Thoracic aorta (tissue), 2 donors: ENCODE results near the gene ETFA. TPM values are rescaled to one million over a fixed set of nuclear protein-coding genes. Genes with fewer than 3 reads are reported as not detected.

Source experiments
- ATAC-seq: fragments of 150-250 bp; one replicate; pipeline ENCODE4 v1.8.0; 2017; ENCODE audit warnings: low read depth; ENCODE audit not compliant: insufficient number of reproducible peaks, low FRiP score
- DNase-seq: peaks from one replicate; pipeline ENCODE4 v3.0.0-alpha.2; 2020; ENCODE audit warnings: low spot score
- H3K27ac ChIP-seq, 2 donors: fragments of 200-600 bp; sonication (generic); 1 replicate in 1 of 2; 2 replicates in 1 of 2; pipeline ENCODE4 v1.5.1; 2016; ENCODE audit warnings: mild to moderate bottlenecking in 2 of 2, moderate library complexity in 2 of 2
- H3K27me3 ChIP-seq: fragments of 200-600 bp; sonication (generic); replicated peaks from 2 replicates; pipeline ENCODE4 v1.6.0; 2016; ENCODE audit warnings: mild to moderate bottlenecking; ENCODE audit not compliant: insufficient read depth
- H3K36me3 ChIP-seq: fragments of 200-600 bp; sonication (generic); one replicate; pipeline ENCODE4 v1.5.1; 2016
- H3K4me1 ChIP-seq, 2 donors: fragments of 200-600 bp; sonication (generic); 1 replicate in 1 of 2; 2 replicates in 1 of 2; pipeline versions ENCODE4 v1.5.1 to v1.6.0; 2016; ENCODE audit warnings: low read depth in 2 of 2, mild to moderate bottlenecking in 1 of 2; ENCODE audit not compliant: control insufficient read depth in 1 of 2
- H3K4me3 ChIP-seq: fragments of 200-600 bp; sonication (generic); 2 replicates; pipeline ENCODE4 v1.5.1; 2016; ENCODE audit warnings: mild to moderate bottlenecking
- H3K9me3 ChIP-seq: fragments of 200-600 bp; sonication (generic); 2 replicates; pipeline ENCODE4 v1.5.1; 2016
- total RNA-seq, 2 donors: library from RNA; depleted of rRNA; stranded (reverse); fragments of >200 nt; gene quantifications; one replicate each; pipeline versions ENCODE4 v1.1.0 to v1.2.3, GENCODE V29; 2016
- TF ChIP-seq, protein P1 (sequence below): fragments of 200-600 bp; sonication (generic); IDR thresholded peaks from one replicate; pipeline ENCODE4 v1.5.1; 2019; ENCODE audit warnings: antibody characterized with exemption

Gene ETFA
- total RNA-seq, 2 donors from 2014 or later, result 56.9 to 57.1 TPM

DNA sequence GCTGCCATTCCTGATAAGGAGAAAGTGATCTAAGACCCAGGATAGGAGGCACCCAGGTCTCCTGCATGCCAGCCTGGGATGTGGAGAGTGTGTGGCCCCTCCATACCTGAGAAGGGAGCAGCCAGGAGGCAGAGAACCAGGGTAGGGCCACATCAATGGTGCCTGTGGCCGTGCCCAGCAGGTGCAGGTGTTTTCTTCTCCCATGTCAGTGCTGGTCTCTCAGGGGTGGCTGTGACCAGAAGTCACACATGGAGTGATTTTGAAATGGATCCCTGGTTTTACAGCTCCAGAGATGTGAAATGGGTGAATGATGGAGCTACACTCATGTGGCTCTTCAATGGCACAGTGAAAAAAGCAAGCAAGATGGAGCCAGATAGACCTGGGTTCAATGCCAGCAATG is 22.0 kb upstream of the ETFA start:
- Histone ChIP-seq H3K36me3 (no peaks in the 10 kb centered on the region), H3K27ac (no peak overlapping the region), H3K4me1 (peaks cover 0 to 17% of the 10 kb centered on the region in 2 donors), H3K9me3 (no peaks in the 10 kb centered on the region), H3K27me3 (peaks cover 29% of the 10 kb centered on the region), H3K4me3 (no peak overlapping the region)
- no peak for DNase-seq
- ATAC-seq, result no peak
- TF ChIP-seq, protein P1, sequence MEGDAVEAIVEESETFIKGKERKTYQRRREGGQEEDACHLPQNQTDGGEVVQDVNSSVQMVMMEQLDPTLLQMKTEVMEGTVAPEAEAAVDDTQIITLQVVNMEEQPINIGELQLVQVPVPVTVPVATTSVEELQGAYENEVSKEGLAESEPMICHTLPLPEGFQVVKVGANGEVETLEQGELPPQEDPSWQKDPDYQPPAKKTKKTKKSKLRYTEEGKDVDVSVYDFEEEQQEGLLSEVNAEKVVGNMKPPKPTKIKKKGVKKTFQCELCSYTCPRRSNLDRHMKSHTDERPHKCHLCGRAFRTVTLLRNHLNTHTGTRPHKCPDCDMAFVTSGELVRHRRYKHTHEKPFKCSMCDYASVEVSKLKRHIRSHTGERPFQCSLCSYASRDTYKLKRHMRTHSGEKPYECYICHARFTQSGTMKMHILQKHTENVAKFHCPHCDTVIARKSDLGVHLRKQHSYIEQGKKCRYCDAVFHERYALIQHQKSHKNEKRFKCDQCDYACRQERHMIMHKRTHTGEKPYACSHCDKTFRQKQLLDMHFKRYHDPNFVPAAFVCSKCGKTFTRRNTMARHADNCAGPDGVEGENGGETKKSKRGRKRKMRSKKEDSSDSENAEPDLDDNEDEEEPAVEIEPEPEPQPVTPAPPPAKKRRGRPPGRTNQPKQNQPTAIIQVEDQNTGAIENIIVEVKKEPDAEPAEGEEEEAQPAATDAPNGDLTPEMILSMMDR, result no peak

DNA sequence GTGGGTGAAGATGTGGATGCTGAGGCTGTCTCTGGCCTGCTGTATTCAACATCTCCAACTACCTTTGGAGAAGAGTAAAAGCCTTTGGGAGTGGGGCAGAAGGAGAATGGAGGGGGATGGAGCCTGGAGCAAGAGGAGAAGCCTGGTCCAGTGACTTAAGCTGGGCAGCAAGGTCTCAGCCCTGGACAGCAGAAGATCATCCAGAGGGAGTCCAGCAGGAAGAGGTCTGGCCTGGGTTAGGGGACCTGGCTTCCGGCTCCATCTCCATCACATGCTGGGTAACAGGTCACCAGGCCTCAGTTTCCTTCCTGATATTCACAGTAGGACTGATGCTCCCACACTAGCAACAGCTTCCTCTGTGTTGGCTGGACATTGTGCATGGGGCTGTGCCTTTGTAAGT is 21.5 kb upstream of the ETFA start:
- DNase-seq, result no peak

DNA sequence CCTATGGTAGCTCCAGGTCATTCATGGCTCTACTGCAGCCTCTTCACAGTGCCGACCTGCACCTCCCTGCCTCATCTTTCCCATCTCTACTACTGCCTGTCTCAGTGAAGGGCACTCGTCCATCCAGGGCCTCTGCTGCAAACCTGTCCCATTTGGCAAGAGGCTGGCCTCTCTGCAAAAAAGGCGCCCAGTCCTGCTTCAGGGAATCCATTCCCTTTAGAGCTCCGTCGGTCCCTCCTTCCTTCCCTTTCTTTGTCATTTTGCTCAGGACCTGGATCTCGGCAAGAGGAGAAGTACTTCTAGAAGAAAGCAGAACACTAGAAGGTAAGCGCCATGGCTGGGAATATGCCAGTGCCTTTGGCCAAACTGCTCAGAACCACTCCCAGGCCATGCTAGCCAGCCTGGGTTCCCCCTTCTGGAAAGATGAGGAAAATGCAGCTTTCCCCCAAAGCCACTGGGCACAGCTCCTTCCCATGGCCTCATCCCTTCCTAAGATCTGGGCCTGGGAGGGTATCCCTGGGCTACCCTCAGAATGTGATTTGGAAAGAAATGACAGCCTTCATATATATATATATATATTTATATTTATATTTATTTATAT is 18.9 kb upstream of the ETFA start:
- Histone ChIP-seq H3K27ac (no peak overlapping the region), H3K36me3 (no peaks in the 10 kb centered on the region), H3K9me3 (no peaks in the 10 kb centered on the region), H3K27me3 (peaks cover 5% of the 10 kb centered on the region), H3K4me1 (no peaks in the 10 kb centered on the region), H3K4me3 (no peak overlapping the region)
- no peak for DNase-seq
- no peak for ATAC-seq
- TF ChIP-seq, protein P1, result peak; percentile 53

More for the DNA sequence above, 21.5 kb upstream of the ETFA start:
- Histone ChIP-seq H3K9me3 (no peaks in the 10 kb centered on the region), H3K27ac (no peak overlapping the region), H3K4me3 (no peak overlapping the region), H3K36me3 (no peaks in the 10 kb centered on the region), H3K4me1 (peaks cover 0 to 12% of the 10 kb centered on the region in 2 donors), H3K27me3 (peaks cover 24% of the 10 kb centered on the region)
- ATAC-seq, result no peak
- TF ChIP-seq, protein P1, result no peak

DNA sequence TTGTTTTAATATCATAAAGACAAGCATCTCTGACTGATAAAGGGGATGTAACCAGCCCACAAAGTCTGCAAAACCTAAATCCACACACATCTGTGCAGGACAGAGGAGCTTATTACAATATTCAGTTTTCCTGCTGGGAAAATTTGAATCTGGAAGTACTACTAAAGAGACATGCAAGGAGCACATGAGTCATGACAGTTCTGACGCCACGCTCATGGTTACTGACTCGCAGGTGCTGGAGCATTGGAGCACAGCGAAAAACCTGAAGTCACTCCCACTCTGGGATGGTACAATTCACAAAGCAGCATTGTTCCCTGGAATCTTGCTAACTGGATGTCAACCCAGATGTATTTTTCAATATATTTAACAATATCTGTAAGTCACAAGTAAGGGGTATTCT is 17.7 kb upstream of the ETFA start:
- Histone ChIP-seq H3K27ac (no peak overlapping the region), H3K9me3 (no peaks in the 10 kb centered on the region), H3K4me3 (no peak overlapping the region), H3K36me3 (no peaks in the 10 kb centered on the region), H3K4me1 (no peaks in the 10 kb centered on the region), H3K27me3 (no peaks in the 10 kb centered on the region)
- ATAC-seq (no peak), DNase-seq (no peak)
- TF ChIP-seq, protein P1, result no peak

DNA sequence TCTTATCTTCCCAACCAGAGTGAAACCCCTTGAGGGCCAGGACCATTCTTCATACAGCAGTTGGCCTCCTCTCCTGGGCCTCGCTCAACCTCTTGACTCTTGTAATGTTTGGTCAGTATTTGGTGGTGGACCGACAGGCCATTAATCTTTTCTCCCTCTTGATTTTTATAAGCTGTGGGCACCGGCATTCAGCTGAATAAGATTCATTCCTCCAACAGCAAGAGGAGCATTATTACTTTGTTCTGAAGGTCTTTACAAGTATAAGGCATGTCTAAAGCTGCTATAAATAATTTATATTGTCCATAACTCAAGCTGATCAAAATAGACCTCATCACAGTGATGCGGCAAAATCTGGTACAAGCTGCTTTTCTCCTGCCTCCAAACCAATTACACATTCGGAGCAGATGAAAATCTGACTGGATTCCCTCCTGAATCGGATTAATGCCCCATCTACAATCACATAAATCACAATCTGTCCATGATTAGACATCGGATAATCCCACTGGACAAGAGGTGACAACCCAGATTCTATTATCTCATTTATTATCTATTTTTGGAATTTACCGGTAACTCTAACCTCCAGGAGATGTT is 16.9 kb upstream of the ETFA start:
- TF ChIP-seq, protein P1, result no peak

More for the DNA sequence above, 16.9 kb upstream of the ETFA start:
- DNase-seq (no peak), ATAC-seq (no peak)
- Histone ChIP-seq H3K4me1 (no peaks in the 10 kb centered on the region), H3K27me3 (no peaks in the 10 kb centered on the region), H3K4me3 (no peak overlapping the region), H3K27ac (no peak overlapping the region), H3K9me3 (no peaks in the 10 kb centered on the region), H3K36me3 (no peaks in the 10 kb centered on the region)
